NT2/D1 (cell line): Measurements from ENCODE around the gene SH3PXD2A.

Experiments
- SUZ12 ChIP-seq: IDR thresholded peaks from 2 replicates; pipeline ENCODE4 v1.6.1; 2011; ENCODE audit not compliant: insufficient read length, insufficient read depth; ENCODE audit errors: extremely low read depth
- YY1 ChIP-seq: IDR thresholded peaks from 2 replicates; pipeline ENCODE4 v1.6.1; 2011; ENCODE audit not compliant: insufficient read length, insufficient read depth
- ZNF274 ChIP-seq: IDR thresholded peaks from 2 replicates; pipeline ENCODE4 v1.6.1; 2011; ENCODE audit warnings: mild to moderate bottlenecking, low read depth, low read length

GRCh38 chr10:103819493-103819892 is 35.9 kb downstream of the SH3PXD2A start:
- TF ChIP-seq YY1 (no peak), ZNF274 (no peak), SUZ12 (no peak)
